OCI-LY3 (cell line): ENCODE measurements around the gene CLCN1.

Source experiments
- EZH2phosphoT487 ChIP-seq: fragments of 200-600 bp; shearing (Covaris generic); IDR thresholded peaks from 2 replicates; pipeline ENCODE4 v1.6.1; 2018; ENCODE audit warnings: antibody characterized with exemption, mixed run types, low read depth
- TF ChIP-seq, protein P1 (sequence below): fragments of 200-600, 300-600 bp; sonication (generic); IDR thresholded peaks from 2 replicates; pipeline ENCODE4 v1.5.1; 2014; ENCODE audit warnings: antibody characterized with exemption, low read length, low read depth

DNA sequence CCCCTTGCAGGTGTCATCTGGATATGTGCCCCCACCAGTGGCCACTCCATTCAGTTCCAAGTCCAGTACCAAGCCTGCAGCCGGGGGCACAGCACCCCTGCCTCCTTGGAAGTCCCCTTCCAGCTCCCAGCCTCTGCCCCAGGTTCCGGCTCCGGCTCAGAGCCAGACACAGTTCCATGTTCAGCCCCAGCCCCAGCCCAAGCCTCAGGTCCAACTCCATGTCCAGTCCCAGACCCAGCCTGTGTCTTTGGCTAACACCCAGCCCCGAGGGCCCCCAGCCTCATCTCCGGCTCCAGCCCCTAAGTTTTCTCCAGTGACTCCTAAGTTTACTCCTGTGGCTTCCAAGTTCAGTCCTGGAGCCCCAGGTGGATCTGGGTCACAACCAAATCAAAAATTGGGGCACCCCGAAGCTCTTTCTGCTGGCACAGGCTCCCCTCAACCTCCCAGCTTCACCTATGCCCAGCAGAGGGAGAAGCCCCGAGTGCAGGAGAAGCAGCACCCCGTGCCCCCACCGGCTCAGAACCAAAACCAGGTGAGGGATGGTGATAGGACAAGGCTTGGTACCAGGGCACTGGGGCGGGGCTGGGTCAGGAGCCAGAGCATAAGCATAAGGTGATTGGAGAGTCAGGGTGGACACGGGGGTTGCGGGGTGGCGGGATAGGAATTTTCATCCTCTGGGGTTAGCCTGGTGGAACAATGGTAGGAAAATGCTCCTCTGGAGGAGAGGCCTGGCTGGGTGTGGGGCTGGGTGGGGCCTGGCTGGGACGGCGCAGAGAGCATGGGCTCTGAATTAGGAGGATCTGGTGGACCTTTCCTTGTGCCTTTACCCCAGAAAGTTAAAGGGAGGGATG is 67.1 kb downstream of the CLCN1 start:
- TF ChIP-seq, protein P1, sequence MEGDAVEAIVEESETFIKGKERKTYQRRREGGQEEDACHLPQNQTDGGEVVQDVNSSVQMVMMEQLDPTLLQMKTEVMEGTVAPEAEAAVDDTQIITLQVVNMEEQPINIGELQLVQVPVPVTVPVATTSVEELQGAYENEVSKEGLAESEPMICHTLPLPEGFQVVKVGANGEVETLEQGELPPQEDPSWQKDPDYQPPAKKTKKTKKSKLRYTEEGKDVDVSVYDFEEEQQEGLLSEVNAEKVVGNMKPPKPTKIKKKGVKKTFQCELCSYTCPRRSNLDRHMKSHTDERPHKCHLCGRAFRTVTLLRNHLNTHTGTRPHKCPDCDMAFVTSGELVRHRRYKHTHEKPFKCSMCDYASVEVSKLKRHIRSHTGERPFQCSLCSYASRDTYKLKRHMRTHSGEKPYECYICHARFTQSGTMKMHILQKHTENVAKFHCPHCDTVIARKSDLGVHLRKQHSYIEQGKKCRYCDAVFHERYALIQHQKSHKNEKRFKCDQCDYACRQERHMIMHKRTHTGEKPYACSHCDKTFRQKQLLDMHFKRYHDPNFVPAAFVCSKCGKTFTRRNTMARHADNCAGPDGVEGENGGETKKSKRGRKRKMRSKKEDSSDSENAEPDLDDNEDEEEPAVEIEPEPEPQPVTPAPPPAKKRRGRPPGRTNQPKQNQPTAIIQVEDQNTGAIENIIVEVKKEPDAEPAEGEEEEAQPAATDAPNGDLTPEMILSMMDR, result no peak
- no peak for TF ChIP-seq EZH2phosphoT487
